ENCODE measurements around the gene GARIN3. TPM values are rescaled to one million over a fixed set of nuclear protein-coding genes. Genes with fewer than 3 reads are reported as not detected.
"Not testable (repeated sequence)": the region's sequence is repeated elsewhere in the genome, so short reads cannot be mapped to it uniquely, and the experiment has no call there.

GARIN3 gene
- total RNA-seq, 1 donor from 2014 or later, result not detected

GRCh38 chr5:157185122-157185521 is 19.1 kb upstream of the GARIN3 start:
- DNase-seq (ENCODE audit: low read depth, low spot score), result not testable (repeated sequence)

DNA sequence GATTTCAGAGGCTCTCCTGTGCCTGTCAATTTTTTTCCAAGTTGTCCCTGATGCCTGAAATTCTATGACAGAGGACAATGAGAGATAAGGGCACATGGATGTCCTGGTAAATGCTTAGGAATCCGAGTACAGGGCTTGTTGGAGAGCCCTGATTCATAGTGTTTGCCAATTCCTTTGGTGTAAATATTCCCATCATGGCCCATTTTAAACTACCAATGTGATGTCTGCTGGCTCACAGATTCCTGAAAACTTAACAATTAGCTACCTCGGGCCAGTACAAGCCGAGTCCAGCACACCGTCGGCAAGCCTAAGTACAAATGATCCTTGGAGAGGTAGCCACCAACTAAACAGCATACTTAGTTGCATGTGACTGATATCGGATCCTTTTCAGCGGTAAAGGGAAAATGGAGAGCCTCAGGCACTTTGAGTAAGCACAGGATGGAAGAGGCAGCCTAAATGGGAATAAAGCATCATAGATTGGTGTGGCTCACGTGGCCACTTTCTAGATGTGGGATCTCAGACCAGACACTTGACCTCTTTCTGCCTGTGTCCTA is 18.1 kb upstream of the GARIN3 start:
- DNase-seq (ENCODE audit: low read depth, low spot score), result no peak

GRCh38 chr5:157182143-157182757 is 16.2 kb upstream of the GARIN3 start:
- DNase-seq (ENCODE audit: low read depth, low spot score), result no peak

DNA sequence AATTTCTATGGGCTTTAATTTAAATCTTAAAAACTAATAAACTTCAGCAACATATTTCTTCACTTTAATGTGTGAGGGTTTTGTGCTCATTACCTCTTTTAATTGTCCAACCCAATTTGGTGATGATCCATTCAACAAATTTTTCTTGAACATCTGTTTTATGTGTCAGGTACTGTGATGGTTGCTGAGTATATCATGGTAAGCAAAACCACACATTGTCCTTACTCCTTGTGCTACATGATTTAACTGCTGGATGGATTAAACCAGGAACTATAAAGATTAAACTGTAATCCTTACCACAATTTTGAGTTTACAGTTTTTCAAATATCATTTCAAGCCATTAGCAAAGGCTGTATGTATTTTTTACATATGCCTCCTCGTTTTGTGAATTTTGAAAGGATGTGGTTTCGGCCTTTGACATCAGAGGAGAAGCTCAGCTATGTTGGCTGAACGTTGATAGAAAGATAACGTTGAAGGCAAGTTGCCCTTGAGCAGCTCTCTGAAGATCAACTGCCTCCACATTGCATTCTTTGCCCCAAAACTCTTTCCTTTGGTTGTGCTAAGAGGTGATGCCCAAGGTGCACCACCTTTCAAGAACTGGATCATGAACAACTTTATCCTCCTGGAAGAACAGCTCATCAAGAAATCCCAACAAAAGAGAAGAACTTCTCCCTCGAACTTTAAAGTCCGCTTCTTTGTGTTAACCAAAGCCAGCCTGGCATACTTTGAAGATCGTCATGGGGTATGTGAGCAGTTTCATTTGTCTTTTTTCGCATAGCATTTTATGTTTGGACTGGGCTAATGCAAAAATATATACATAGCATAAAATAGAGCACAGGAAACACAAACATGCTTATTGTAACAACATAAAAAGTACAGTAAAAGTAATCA is 14.6 kb upstream of the GARIN3 start, which contains the start of gene ITK:
Gene ITK (plus strand): TSS at position 467 of the 891 bp plus-strand sequence. CDS start 138 bp downstream, at position 605.
- DNase-seq (ENCODE audit: low read depth, low spot score), result no peak

DNA sequence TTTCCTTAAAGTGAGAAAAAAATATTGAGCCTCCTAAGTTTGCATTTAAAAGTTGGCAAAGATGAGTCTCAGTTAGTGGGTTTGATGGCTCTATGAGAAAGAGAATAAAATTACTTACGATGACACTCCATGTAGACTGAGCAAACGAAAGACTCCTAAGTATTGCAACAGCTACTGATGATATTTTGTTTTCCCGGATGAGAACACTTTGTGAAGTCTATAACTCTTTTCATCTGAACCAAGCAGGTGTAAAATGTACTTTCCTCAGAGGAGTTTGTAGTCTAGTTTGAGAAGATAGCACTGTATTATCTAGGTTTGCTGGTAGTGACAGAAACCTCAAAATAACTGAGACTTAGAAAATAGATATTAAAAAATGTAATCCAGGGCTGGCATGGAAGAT is 12.9 kb upstream of the GARIN3 start:
- DNase-seq (ENCODE audit: low read depth, low spot score), result no peak

DNA sequence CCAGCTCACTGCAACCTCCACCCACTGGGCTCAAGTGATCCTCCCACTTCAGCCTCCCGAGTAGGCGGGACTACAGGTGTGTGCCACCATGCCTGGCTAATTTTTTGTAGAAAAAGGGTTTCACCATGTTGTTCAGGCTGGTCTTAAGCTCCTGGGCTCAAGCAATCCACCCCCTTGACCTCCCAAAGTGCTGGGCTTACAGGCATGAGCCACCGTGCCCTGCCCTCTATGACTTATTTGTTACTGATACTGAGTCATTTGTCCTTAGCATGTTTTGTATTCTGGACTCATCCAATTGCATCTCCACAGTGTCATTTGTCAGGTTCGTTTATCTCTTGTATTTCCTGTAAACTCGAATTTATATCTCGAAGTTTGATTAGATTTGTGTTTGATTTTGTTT is 11.9 kb upstream of the GARIN3 start:
- no peak for DNase-seq (ENCODE audit: low read depth, low spot score)

DNA sequence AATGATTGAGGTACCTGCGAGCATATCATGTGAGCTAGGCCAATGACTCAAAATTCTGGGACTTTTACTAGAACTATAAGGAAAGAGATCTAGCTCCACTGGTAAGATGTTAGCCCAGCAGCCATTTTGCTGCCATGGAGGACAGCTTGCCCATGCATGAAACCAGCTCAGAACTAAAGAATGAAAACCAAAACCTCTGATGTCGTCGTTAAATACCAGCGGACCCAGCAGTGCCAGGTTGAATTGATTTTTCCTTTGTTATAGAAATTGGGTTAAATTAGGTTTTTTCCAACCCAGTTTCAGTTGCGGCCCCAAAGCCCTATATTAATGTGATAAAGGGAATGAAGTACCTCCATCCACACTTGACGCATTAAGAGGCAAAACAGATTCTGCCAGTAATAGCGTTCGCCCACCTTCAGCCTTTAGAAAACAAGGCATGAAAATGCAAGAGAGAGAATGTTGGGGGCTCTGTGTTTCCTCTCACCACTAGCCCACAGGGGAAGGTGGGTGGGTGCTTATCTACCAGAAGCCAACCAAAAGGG is 9.1 kb upstream of the GARIN3 start:
- DNase-seq (ENCODE audit: low read depth, low spot score), result no peak

DNA sequence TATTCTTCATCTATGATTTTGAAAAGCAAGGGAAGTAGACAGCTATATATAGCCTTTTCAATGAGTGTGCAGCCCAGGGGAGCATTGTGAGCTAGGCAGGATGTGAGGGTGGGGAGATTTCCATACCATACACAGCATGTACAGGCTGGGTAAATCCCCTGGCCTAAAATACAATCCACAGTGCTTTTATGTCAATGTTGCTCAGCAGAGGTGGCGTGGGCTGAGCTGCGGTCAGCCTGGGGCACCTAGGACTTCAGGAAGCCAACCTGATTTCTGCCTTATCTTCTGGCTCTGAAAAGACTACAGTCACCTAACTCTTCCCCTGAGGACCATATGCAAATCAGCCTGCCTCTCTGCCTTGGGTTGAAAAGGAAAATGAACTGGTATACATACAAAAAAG is 6.3 kb upstream of the GARIN3 start:
- no peak for DNase-seq (ENCODE audit: low read depth, low spot score)

DNA sequence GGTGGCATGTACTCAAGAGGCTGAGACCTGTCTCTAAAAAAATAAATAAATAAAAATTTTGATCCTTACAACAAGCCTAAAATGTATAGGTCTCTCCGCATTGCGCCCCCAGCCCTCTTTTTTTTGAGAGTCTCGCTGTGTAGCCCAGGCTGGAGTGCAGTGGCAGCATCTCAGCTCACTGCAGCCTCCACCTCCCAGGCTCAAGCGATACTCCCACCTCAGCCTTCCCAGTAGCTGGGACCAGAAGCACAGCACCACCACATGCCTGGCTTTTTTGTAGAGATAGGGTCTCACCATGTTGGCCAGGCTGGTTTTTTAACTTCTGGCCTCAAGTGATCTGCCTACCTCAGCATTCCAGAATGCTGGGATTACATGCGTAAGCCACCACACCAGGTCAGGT is 2.2 kb upstream of the GARIN3 start:
- DNase-seq (ENCODE audit: low read depth, low spot score), result no peak

GRCh38 chr5:157167214-157167621 is 1.2 kb upstream of the GARIN3 start:
- no peak for DNase-seq (ENCODE audit: low read depth, low spot score)

DNA sequence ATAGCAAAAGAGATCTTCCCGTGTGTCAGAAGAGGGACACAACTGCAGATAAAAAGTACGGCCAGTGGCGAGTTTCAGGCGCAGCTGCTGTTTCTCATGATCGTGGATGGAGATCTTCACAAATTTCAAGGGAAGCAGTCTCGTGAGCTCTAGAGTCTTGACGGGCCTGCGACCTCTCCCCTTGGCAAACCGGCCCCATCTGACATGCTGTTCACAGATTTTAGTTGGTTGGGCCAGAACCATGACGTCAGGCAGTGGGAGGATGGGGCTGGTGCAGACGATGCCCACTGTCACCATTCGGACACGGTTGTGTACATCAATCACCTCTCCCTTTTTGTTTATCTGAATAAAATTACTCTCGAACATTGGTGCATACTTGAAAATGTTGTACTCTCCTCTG is 396 bp downstream of the GARIN3 start:
- no peak for DNase-seq (ENCODE audit: low read depth, low spot score)

DNA sequence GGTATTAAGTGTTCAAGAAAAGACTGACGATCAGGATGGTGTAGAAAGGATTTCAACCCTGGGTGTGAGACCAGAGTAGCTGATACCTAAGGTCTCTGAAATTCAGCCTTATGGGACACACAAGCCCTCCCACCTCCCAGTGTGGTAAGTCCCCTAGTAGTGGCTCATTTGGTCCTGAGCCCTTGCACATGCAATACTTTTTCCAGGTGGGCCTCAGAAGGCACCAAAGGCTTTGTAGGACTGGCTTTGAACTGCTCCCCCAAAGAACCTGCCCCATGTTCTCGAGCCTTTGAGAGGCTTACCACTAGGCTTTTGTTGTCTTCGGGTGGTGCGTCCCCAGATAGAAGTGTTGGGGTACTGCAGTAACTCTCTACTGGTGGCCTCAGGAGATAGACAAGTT is 803 bp downstream of the GARIN3 start:
- no peak for DNase-seq (ENCODE audit: low read depth, low spot score)

DNA sequence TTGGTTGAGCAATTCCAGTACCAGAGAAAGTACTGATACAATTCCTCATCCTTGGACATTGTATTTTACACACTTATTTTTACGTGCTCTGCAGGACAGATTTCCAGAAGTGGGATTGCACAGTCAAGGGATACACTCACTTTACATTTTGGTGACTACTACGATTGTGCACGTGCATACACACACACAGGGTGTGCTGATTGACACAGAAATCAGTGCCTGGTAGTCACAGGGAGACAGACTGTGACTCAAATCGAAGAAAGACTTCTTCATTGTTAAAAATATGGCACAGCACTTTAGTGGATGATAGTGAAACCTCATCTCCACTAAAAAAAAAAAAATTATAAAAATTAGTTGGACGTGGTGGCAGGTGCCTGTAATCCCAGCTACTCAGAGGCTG is 1.5 kb downstream of the GARIN3 start:
- DNase-seq (ENCODE audit: low read depth, low spot score), result no peak

DNA sequence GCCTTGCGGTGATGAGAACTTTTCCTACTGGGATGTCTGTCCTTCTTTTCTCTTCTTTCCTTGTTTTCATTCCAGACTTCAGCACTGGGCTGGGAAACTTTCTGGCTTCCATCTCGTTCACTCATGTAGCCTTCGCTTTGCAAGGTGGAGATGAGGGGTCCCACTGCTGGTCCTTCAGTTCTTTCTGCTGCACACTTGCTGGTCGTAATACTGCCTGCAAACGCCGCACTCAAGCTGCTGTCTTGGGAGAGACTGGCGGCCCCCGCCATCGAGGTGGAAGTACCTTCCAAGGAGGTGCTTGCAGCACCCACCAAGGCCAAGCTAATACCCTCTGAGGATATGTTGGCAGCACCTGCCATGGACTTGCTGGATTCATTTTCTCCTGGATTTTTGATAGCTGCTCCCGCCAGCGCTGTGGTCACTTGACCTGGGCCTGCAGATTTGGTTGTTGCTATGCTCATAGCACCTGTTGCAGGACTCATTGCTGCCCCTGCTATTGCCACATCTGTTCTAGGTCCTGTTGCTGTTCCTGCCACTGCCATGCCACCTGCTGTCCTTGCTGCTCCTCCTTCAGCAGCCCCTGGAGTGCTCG is 3.0 kb downstream of the GARIN3 start:
- DNase-seq (ENCODE audit: low read depth, low spot score), result no peak

DNA sequence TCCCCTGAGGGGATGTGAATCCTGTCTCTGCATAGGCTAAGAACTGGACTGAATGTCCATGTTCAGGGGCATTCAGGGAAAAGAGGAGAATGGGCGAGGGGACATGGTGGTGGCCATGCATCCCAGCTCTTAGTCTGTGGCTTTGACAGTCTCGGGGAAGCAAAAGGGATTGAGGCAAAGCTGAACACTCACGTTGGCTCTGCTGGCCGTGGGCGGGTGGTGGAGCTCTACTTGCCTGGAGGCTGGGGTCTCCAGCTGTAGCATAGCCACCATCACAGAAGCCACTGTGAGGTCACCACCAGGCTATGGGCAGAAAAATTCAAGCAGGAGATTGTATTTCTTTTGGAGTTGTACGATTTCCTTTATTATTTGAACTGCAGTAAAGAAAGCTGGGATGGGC is 4.1 kb downstream of the GARIN3 start:
- no peak for DNase-seq (ENCODE audit: low read depth, low spot score)

- DNase-seq (ENCODE audit: low read depth, low spot score), result no peak
These were observed 6.1 kb downstream of the GARIN3 start for GRCh38 chr5:157160001-157160400.

DNA sequence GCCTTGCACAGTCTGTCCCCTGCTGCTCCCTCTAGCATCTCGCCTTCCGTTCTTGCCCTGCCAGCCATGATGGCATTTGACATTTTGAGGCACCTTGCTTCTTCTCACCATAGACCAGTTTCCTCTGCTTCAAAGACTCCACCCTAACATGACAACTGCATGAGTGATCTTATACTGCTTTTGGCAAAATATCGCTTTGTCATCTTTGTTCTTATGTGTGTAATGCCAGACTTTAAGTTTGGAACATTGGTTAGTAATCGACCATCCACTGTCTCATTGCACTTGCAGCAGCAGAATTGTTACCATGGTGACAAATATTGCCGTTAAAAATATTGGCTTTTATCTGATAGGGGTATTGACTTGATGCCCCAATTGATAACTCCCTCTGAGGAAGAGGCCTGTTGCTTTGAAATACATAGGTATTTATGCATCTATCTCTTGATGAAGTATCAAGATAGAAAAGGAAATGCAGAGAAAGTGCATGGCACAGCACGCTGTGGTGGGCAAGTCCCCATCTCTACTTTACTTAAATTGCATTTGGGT is 6.8 kb downstream of the GARIN3 start:
- no peak for DNase-seq (ENCODE audit: low read depth, low spot score)

DNA sequence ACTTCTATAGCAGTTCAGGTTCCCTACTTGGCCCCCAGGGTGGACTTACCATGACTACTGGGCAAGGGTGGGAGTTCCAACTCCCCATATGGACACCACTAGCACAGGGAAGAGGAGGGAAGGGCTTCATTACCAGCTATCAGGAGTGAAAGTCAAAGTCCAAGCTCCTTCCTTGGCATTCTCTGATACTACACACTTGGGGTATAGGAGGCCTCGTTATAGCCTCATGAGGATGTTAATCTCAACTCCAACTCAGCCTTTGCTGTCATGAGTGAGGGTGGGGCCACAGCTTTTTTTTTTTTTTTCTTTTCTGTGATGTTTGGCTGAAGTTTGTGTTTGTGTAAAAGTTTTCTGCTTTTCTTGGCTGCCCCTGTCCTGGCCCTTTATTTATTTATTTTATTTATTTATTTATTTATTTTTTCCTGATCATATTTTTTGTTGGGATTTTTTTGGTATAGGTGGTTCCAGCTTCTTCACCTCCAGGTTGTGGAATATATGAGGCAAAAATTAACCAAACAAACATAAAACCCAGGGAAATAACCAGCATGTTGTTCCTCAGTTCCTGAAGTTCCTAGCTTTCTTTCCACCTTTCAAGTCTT is 8.7 kb downstream of the GARIN3 start:
- DNase-seq (ENCODE audit: low read depth, low spot score), result no peak

- DNase-seq (ENCODE audit: low read depth, low spot score), result no peak
These were observed 10.8 kb downstream of the GARIN3 start for GRCh38 chr5:157155297-157155696.

GRCh38 chr5:157150995-157151394 is 15.1 kb downstream of the GARIN3 start:
- DNase-seq (ENCODE audit: low read depth, low spot score), result no peak
